HEK293 (cell line): ENCODE measurements around the gene ADIPOR1.

ENCODE experiments used
- GFI1B ChIP-seq: fragments of 450-650 bp; formaldehyde crosslinking; IDR thresholded peaks from 2 replicates; pipeline ENCODE4 v1.5.1; 2016; ENCODE audit warnings: missing biosample characterization, missing genetic modification characterization
- KLF1 ChIP-seq: fragments of 450-650 bp; formaldehyde crosslinking; IDR thresholded peaks from 2 replicates; pipeline ENCODE4 v1.5.1; 2016; ENCODE audit warnings: missing biosample characterization, missing genetic modification characterization
- KLF8 ChIP-seq: fragments of 450-650 bp; formaldehyde crosslinking; IDR thresholded peaks from 2 replicates; pipeline ENCODE4 v1.5.1; 2016; ENCODE audit warnings: missing biosample characterization, missing genetic modification characterization
- KLF9 ChIP-seq: fragments of 450-650 bp; formaldehyde crosslinking; IDR thresholded peaks from 2 replicates; pipeline ENCODE4 v1.5.1; 2016; ENCODE audit warnings: missing biosample characterization, missing genetic modification characterization, low read depth
- SP2 ChIP-seq: fragments of 450-650 bp; formaldehyde crosslinking; IDR thresholded peaks from 2 replicates; pipeline ENCODE4 v1.5.1; 2016; ENCODE audit warnings: missing biosample characterization, missing genetic modification characterization
- YY1 ChIP-seq: fragments of 450-650 bp; formaldehyde crosslinking; IDR thresholded peaks from 2 replicates; pipeline ENCODE4 v1.5.1; 2018; ENCODE audit warnings: missing biosample characterization, missing genetic modification characterization
- ZBTB20 ChIP-seq: fragments of 450-650 bp; formaldehyde crosslinking; IDR thresholded peaks from 2 replicates; pipeline ENCODE4 v1.5.1; 2016; ENCODE audit warnings: missing biosample characterization, missing genetic modification characterization
- ZFHX2 ChIP-seq: fragments of 450-650 bp; formaldehyde crosslinking; conservative IDR thresholded peaks from 2 replicates; pipeline ENCODE4 v1.5.1; 2016; ENCODE audit warnings: missing biosample characterization, missing genetic modification characterization
- ZFP37 ChIP-seq: fragments of 450-650 bp; formaldehyde crosslinking; IDR thresholded peaks from 2 replicates; pipeline ENCODE4 v1.5.1; 2016; ENCODE audit warnings: missing biosample characterization, missing genetic modification characterization
- ZIC2 ChIP-seq: fragments of 450-650 bp; formaldehyde crosslinking; IDR thresholded peaks from 2 replicates; pipeline ENCODE4 v1.5.1; 2016; ENCODE audit warnings: missing biosample characterization, missing genetic modification characterization
- ZNF146 ChIP-seq: fragments of 450-650 bp; formaldehyde crosslinking; IDR thresholded peaks from 2 replicates; pipeline ENCODE4 v1.5.1; 2016; ENCODE audit warnings: missing biosample characterization, missing genetic modification characterization
- ZNF157 ChIP-seq: fragments of 450-650 bp; formaldehyde crosslinking; IDR thresholded peaks from 2 replicates; pipeline ENCODE4 v1.5.1; 2016; ENCODE audit warnings: missing biosample characterization, missing genetic modification characterization
- ZNF341 ChIP-seq: fragments of 450-650 bp; formaldehyde crosslinking; IDR thresholded peaks from 2 replicates; pipeline ENCODE4; 2016; ENCODE audit warnings: low read depth, missing biosample characterization, missing genetic modification characterization
- ZNF549 ChIP-seq: fragments of 450-650 bp; IDR thresholded peaks from 2 replicates; pipeline ENCODE4 v1.5.1; 2018; ENCODE audit warnings: missing biosample characterization, missing genetic modification characterization, mild to moderate bottlenecking, inconsistent platforms, moderate library complexity
- ZNF629 ChIP-seq: fragments of 450-650 bp; formaldehyde crosslinking; IDR thresholded peaks from 2 replicates; pipeline ENCODE4 v1.5.1; 2017; ENCODE audit warnings: missing biosample characterization, missing genetic modification characterization
- ZNF677 ChIP-seq: fragments of 450-650 bp; IDR thresholded peaks from 2 replicates; pipeline ENCODE4 v1.5.0; 2018; ENCODE audit warnings: missing biosample characterization, mild to moderate bottlenecking, missing genetic modification characterization, moderate library complexity
- TF ChIP-seq, protein P1 (sequence below): fragments of 450-650 bp; formaldehyde crosslinking; conservative IDR thresholded peaks from 2 replicates; pipeline ENCODE4 v1.5.1; 2016; ENCODE audit warnings: low read depth, missing biosample characterization, missing genetic modification characterization
- TF ChIP-seq, protein P2 (sequence below): fragments of 450-650 bp; formaldehyde crosslinking; IDR thresholded peaks from 2 replicates; pipeline ENCODE4 v1.5.1; 2016; ENCODE audit warnings: missing biosample characterization, missing genetic modification characterization
- TF ChIP-seq, protein P3 (sequence below): fragments of 450-650 bp; formaldehyde crosslinking; IDR thresholded peaks from 2 replicates; pipeline ENCODE4 v1.5.1; 2017; ENCODE audit warnings: missing biosample characterization, missing genetic modification characterization
- TF ChIP-seq, protein P4 (sequence below): fragments of 450-650 bp; formaldehyde crosslinking; IDR thresholded peaks from 2 replicates; pipeline ENCODE4 v1.5.1; 2016; ENCODE audit warnings: missing biosample characterization, missing genetic modification characterization

Gene ADIPOR1

DNA sequence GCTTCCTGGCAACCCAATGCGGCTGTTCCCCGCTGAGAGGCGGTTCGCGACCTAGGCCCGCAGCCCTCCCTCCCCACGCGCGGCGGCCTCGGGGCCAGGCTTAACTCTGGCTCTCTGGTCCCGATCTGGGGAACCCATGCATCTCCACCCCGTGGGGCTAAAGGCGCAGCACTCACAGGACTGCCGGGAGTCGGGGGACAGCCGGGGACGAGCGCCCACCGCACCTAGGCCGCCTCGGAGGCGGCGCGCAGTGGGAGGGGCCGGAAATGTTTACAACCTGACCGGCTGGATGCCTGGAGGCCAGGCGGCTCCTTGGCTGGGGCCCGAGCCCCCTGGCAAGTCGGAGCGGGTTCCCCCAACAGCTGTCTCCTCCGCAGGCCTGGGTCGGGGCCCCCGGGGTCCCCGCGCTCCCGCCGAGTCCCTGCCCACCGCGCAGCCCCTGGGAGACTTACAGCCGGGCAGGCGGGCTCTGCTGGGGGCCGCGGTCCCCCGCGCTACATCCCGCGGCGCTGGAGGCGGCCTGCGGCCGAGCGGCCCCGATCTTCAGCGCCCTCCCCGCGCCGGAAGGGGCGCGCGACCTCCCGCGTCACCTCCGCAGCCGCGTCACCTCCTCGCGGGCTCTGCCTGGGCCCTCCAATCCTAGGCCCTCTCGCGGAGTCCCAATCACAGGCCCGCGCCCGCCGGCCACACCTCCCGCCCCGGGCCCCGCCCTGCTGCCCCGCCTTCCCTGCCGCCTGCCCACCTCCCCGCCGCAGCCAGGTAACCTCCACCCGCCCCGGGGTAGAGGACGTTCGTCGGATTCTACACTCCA, at the start of gene ADIPOR1 (continued):
- TF ChIP-seq ZNF146 (tag by site-specific recombination) (0 out of 2 replicates have a peak, but pooled peaks have one; percentile 16), ZBTB20 (peak; percentile 41; the same call in 1 of the 2 replicates), ZNF341 (peak; percentile 85), GFI1B (no peak), ZNF677 (tag by site-specific recombination) (0 out of 2 replicates have a peak, but pooled peaks have one; percentile 37), ZFHX2 (peak; percentile 56; the same call in 1 of the 2 replicates), SP2 (tag by site-specific recombination) (peak; percentile 57), ZNF549 (tag by site-specific recombination) (no peak), YY1 (tag by site-specific recombination) (0 out of 2 replicates have a peak, but pooled peaks have one; percentile 31), KLF8 (tag by site-specific recombination) (peak; percentile 92), ZFP37 (tag by site-specific recombination) (peak; percentile 84; the same call in 1 of the 2 replicates), ZNF157 (tag by site-specific recombination) (no peak), ZIC2 (tag by site-specific recombination) (peak; percentile 98), ZNF629 (tag by site-specific recombination) (0 out of 2 replicates have a peak, but pooled peaks have one; percentile 18), KLF9 (tag by site-specific recombination) (peak; percentile 87), KLF1 (tag by site-specific recombination) (peak; percentile 58)
- TF ChIP-seq, protein P1, sequence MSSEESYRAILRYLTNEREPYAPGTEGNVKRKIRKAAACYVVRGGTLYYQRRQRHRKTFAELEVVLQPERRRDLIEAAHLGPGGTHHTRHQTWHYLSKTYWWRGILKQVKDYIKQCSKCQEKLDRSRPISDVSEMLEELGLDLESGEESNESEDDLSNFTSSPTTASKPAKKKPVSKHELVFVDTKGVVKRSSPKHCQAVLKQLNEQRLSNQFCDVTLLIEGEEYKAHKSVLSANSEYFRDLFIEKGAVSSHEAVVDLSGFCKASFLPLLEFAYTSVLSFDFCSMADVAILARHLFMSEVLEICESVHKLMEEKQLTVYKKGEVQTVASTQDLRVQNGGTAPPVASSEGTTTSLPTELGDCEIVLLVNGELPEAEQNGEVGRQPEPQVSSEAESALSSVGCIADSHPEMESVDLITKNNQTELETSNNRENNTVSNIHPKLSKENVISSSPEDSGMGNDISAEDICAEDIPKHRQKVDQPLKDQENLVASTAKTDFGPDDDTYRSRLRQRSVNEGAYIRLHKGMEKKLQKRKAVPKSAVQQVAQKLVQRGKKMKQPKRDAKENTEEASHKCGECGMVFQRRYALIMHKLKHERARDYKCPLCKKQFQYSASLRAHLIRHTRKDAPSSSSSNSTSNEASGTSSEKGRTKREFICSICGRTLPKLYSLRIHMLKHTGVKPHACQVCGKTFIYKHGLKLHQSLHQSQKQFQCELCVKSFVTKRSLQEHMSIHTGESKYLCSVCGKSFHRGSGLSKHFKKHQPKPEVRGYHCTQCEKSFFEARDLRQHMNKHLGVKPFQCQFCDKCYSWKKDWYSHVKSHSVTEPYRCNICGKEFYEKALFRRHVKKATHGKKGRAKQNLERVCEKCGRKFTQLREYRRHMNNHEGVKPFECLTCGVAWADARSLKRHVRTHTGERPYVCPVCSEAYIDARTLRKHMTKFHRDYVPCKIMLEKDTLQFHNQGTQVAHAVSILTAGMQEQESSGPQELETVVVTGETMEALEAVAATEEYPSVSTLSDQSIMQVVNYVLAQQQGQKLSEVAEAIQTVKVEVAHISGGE (tag by site-specific recombination) = 0 out of 2 replicates have a peak, but pooled peaks have one; percentile 47
- TF ChIP-seq, protein P2, sequence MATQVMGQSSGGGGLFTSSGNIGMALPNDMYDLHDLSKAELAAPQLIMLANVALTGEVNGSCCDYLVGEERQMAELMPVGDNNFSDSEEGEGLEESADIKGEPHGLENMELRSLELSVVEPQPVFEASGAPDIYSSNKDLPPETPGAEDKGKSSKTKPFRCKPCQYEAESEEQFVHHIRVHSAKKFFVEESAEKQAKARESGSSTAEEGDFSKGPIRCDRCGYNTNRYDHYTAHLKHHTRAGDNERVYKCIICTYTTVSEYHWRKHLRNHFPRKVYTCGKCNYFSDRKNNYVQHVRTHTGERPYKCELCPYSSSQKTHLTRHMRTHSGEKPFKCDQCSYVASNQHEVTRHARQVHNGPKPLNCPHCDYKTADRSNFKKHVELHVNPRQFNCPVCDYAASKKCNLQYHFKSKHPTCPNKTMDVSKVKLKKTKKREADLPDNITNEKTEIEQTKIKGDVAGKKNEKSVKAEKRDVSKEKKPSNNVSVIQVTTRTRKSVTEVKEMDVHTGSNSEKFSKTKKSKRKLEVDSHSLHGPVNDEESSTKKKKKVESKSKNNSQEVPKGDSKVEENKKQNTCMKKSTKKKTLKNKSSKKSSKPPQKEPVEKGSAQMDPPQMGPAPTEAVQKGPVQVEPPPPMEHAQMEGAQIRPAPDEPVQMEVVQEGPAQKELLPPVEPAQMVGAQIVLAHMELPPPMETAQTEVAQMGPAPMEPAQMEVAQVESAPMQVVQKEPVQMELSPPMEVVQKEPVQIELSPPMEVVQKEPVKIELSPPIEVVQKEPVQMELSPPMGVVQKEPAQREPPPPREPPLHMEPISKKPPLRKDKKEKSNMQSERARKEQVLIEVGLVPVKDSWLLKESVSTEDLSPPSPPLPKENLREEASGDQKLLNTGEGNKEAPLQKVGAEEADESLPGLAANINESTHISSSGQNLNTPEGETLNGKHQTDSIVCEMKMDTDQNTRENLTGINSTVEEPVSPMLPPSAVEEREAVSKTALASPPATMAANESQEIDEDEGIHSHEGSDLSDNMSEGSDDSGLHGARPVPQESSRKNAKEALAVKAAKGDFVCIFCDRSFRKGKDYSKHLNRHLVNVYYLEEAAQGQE (tag by site-specific recombination) = 0 out of 2 replicates have a peak, but pooled peaks have one; percentile 9
- TF ChIP-seq, protein P3, sequence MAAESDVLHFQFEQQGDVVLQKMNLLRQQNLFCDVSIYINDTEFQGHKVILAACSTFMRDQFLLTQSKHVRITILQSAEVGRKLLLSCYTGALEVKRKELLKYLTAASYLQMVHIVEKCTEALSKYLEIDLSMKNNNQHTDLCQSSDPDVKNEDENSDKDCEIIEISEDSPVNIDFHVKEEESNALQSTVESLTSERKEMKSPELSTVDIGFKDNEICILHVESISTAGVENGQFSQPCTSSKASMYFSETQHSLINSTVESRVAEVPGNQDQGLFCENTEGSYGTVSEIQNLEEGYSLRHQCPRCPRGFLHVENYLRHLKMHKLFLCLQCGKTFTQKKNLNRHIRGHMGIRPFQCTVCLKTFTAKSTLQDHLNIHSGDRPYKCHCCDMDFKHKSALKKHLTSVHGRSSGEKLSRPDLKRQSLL (tag by site-specific recombination) = peak; percentile 63; the same call in 1 of the 2 replicates
- TF ChIP-seq, protein P4, sequence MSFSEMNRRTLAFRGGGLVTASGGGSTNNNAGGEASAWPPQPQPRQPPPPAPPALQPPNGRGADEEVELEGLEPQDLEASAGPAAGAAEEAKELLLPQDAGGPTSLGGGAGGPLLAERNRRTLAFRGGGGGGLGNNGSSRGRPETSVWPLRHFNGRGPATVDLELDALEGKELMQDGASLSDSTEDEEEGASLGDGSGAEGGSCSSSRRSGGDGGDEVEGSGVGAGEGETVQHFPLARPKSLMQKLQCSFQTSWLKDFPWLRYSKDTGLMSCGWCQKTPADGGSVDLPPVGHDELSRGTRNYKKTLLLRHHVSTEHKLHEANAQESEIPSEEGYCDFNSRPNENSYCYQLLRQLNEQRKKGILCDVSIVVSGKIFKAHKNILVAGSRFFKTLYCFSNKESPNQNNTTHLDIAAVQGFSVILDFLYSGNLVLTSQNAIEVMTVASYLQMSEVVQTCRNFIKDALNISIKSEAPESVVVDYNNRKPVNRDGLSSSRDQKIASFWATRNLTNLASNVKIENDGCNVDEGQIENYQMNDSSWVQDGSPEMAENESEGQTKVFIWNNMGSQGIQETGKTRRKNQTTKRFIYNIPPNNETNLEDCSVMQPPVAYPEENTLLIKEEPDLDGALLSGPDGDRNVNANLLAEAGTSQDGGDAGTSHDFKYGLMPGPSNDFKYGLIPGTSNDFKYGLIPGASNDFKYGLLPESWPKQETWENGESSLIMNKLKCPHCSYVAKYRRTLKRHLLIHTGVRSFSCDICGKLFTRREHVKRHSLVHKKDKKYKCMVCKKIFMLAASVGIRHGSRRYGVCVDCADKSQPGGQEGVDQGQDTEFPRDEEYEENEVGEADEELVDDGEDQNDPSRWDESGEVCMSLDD (tag by site-specific recombination) = 0 out of 2 replicates have a peak, but pooled peaks have one; percentile 49
